Calu3 (cell line): ENCODE data around the gene DGCR8. TPM values are rescaled to one million over a fixed set of nuclear protein-coding genes. Genes with fewer than 3 reads are reported as not detected.

Experiments
- BruUV-seq: library from RNA; stranded (reverse); fragments of 400-500 nt; replicated peaks from 2 replicates; lab custom pipeline; 2021; lab: Mats Ljungman, UMichigan
- CTCF ChIA-PET: fragments of 300-600 bp; sonication (Branson Sonifier 250); formaldehyde crosslinking; loops from one replicate; lab custom pipeline; 2022; ENCODE audit warnings: antibody characterized with exemption; lab: Charles Lee
- DNase-seq: peaks from one replicate; pipeline ENCODE4 v3.0.0; 2022
- H3K27ac Mint-ChIP-seq: one replicate; pipeline ENCODE4 v1.8.0; 2022; ENCODE audit warnings: mixed read lengths; ENCODE audit not compliant: unreplicated experiment
- H3K27me3 Mint-ChIP-seq: one replicate; pipeline ENCODE4 v1.8.0; 2022; ENCODE audit warnings: mixed read lengths; ENCODE audit not compliant: unreplicated experiment
- H3K36me3 Mint-ChIP-seq: one replicate; pipeline ENCODE4 v1.8.0; 2022; ENCODE audit warnings: mild to moderate bottlenecking, moderate library complexity, mixed read lengths; ENCODE audit not compliant: insufficient read depth, unreplicated experiment
- H3K4me1 Mint-ChIP-seq: one replicate; pipeline ENCODE4 v1.8.0; 2022; ENCODE audit warnings: mild to moderate bottlenecking, low read depth, mixed read lengths; ENCODE audit not compliant: unreplicated experiment
- H3K4me3 Mint-ChIP-seq: one replicate; pipeline ENCODE4 v1.8.0; 2022; ENCODE audit warnings: mild to moderate bottlenecking, low read depth, moderate library complexity, mixed read lengths; ENCODE audit not compliant: unreplicated experiment
- H3K9me3 Mint-ChIP-seq: one replicate; pipeline ENCODE4 v1.8.0; 2022; ENCODE audit warnings: low read depth, mixed read lengths; ENCODE audit not compliant: unreplicated experiment
- CTCF ChIP-seq: fragments of 200-600 bp; IDR thresholded peaks from one replicate; pipeline ENCODE4 v1.8.0; 2022; ENCODE audit warnings: antibody characterized with exemption; ENCODE audit not compliant: unreplicated experiment
- intact Hi-C: fragments of 100-400 bp; cut with micrococcal nuclease; formaldehyde crosslinking; loops from one replicate; pipeline ENCODE4 v1.10.0; 2022; ENCODE audit not compliant: unreplicated experiment
- total RNA-seq: library from RNA; stranded (reverse); gene quantifications from 2 replicates; pipeline ENCODE4 v1.2.3, GENCODE V29; 2022

The DGCR8 gene
- total RNA-seq, 1 experiment from 2014 or later: 54.7 TPM

- peak; percentile 20 for DNase-seq
- CTCF ChIA-PET: no interaction called here
- BruUV-seq: no TSS peak
- peaks cover 36% of the 10 kb centered on the region for H3K4me1 Mint-ChIP-seq
- peak; percentile 50 for TF ChIP-seq CTCF
- intact Hi-C loops: no loop called here
- no peaks in the 10 kb centered on the region for H3K27me3 Mint-ChIP-seq
- peak overlapping the region; percentile 4 for H3K4me3 Mint-ChIP-seq
- peak overlapping the region; percentile 34 for H3K27ac Mint-ChIP-seq
- no peaks in the 10 kb centered on the region for H3K9me3 Mint-ChIP-seq
- peaks cover 77% of the 10 kb centered on the region for H3K36me3 Mint-ChIP-seq
Measured at GRCh38 chr22:20084547-20085413, 4.7 kb downstream of the DGCR8 start.

DNA sequence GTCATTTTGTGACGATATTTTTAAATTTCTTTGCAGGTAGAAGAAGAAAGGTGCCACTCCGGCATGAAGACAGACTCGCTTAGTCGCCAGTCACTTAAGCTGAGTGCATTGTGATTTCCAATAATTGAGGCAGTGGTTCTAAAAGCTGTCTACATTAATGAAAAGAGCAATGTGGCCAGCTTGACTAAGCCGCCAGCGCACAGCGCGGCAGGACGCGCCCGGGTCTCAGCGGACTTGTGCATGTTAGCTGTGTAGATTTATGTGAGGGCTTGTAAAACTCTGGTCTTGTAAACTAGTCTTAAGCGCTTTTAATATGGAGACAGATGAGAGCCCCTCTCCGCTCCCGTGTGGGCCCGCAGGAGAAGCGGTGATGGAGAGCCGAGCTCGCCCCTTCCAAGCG, 5.6 kb downstream of the DGCR8 start:
- no peak for TF ChIP-seq CTCF
- Mint-ChIP-seq H3K4me1 (peaks cover 36% of the 10 kb centered on the region), H3K27me3 (no peaks in the 10 kb centered on the region), H3K36me3 (peaks cover 79% of the 10 kb centered on the region), H3K27ac (no peak overlapping the region), H3K4me3 (no peak overlapping the region), H3K9me3 (no peaks in the 10 kb centered on the region)
- CTCF ChIA-PET: no interaction called here
- no TSS peak for BruUV-seq
- no peak for DNase-seq
- intact Hi-C loops: no loop called here

DNA sequence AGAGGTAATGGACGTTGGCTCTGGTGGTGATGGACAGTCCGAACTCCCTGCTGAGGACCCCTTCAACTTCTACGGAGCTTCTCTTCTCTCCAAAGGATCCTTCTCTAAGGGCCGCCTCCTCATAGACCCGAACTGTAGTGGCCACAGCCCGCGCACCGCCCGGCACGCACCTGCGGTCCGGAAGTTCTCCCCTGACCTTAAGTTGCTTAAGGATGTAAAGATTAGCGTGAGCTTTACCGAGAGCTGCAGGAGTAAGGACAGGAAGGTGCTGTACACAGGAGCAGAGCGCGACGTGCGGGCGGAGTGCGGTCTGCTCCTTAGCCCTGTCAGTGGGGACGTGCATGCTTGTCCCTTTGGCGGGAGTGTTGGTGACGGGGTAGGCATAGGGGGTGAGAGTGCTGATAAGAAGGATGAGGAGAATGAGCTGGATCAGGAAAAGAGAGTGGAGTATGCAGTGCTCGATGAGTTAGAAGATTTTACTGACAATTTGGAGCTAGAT, 6.1 kb downstream of the DGCR8 start:
- no TSS peak for BruUV-seq
- no peak overlapping the region for H3K27ac Mint-ChIP-seq
- DNase-seq: no peak
- H3K36me3 Mint-ChIP-seq: peaks cover 79% of the 10 kb centered on the region
- CTCF ChIA-PET: interaction anchor here (0.6 kb wide), 1 partner anchor 128 kb away, joined by 3 read pairs; no protein-coding TSS in a partner anchor
- no peaks in the 10 kb centered on the region for H3K27me3 Mint-ChIP-seq
- TF ChIP-seq CTCF: no peak
- peaks cover 36% of the 10 kb centered on the region for H3K4me1 Mint-ChIP-seq
- no peaks in the 10 kb centered on the region for H3K9me3 Mint-ChIP-seq
- H3K4me3 Mint-ChIP-seq: no peak overlapping the region
- intact Hi-C loops: no loop called here

- Mint-ChIP-seq H3K4me3 (no peak overlapping the region), H3K4me1 (peaks cover 30% of the 10 kb centered on the region), H3K9me3 (no peaks in the 10 kb centered on the region), H3K36me3 (peaks cover 79% of the 10 kb centered on the region), H3K27ac (no peak overlapping the region), H3K27me3 (no peaks in the 10 kb centered on the region)
- CTCF ChIA-PET: interaction anchor here (0.6 kb wide), 1 partner anchor 128 kb away, joined by 3 read pairs; no protein-coding TSS in a partner anchor
- no peak for TF ChIP-seq CTCF
- intact Hi-C loops: no loop called here
- BruUV-seq: no TSS peak
- no peak for DNase-seq
Measured at GRCh38 chr22:20086763-20087162, 6.7 kb downstream of the DGCR8 start.
